HG03565 (cell line): ENCODE data around the gene SPSB2.

Source experiments
- ATAC-seq: cut with Tn5 transposase; IDR thresholded peaks from one replicate; pipeline ENCODE4 v1.9.1; 2021; ENCODE audit warnings: mild to moderate bottlenecking, moderate library complexity; ENCODE audit not compliant: unreplicated experiment

Gene SPSB2

DNA sequence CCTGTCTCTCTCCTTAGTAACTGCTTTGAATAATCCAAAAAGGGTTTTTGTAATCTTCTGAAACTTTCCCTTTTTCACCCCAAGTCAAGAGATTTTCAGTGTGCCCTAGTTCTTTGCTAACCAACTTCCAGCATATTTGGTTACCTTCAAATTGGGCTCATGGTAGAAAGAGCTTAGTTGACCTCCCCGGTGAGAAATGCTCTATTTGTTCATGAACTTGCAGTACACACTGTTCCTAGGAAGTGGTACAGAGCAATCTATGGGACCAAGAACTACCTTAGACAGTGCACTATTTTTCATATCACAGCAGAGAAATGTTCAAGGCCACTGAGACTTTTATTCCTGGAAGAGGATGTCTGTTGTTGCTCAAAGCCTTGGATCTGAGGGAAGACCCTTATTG lies 19.5 kb downstream of the SPSB2 start:
- ATAC-seq = no peak

DNA sequence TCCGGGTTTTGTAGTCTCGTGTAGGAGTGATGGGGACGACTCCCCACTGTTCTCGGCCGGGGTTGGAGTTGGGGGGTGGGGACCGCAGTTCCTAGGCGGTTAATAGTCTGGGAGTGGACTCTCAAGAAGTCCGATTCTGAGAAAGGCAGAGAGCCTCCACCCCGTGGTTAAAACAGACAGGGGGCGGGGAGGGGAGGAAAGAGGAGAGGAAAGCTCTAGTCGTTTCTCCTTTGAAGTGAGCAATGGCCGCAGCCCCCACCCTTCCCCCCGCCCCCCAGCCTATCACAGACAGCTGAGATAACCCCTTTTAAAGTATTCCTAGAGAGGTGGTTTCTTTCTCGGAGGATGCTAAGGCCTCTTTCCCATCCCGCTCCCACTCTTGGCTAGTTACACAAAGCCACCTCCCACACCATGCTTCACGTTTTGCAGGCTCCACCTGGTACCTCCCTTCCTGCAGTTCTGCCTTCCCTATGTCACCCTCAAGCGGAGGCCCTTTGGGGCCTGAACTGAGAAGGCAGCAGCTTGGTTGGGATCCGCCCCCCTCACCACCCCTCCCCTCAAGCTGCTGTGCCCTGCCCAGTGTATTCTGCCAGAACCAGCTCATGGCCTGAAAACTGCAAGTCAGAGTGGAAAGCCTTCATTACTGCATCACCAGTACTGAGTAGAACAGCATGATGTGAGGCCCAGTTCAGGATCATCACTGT lies 20.3 kb downstream of the SPSB2 start:
- no peak for ATAC-seq

DNA sequence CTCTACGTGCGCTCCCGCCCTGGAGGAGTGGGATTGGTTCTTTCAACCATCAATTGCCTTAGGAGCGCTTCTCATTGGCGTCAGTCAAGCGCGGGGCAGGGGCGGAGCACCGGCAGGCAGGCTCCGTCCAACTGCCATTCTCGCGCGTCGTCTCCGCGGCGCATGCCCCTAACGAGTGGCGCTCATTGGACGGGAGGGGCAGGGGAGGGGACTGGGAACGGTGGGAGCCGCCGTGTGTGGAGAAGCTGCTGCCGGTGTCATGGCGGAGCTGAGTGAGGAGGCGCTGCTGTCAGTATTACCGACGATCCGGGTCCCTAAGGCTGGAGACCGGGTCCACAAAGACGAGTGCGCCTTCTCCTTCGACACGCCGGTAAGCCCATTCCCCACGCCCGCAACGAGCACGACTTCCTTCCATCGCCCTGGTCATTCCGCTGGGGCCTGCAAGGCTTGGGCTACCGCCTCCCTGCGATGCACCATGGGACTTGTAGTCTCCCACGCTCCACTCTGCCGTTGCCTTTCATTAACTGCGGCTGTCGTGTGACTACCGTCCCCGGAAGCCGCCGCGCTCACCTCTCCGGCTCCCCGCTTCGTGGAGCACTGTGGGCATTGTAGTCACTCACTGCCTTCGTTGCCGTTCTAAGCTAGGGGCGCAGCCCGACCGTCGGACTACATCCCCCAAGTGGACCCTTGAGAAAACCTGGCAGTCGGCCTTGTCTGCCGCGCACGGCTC lies 21.0 kb downstream of the SPSB2 start, which contains the start of gene USP5:
Gene USP5, plus strand, starts transcription at position 230 of the 730 bp plus-strand sequence. Its CDS starts 30 bp downstream, at position 260.
- ATAC-seq = peak; percentile 73

DNA sequence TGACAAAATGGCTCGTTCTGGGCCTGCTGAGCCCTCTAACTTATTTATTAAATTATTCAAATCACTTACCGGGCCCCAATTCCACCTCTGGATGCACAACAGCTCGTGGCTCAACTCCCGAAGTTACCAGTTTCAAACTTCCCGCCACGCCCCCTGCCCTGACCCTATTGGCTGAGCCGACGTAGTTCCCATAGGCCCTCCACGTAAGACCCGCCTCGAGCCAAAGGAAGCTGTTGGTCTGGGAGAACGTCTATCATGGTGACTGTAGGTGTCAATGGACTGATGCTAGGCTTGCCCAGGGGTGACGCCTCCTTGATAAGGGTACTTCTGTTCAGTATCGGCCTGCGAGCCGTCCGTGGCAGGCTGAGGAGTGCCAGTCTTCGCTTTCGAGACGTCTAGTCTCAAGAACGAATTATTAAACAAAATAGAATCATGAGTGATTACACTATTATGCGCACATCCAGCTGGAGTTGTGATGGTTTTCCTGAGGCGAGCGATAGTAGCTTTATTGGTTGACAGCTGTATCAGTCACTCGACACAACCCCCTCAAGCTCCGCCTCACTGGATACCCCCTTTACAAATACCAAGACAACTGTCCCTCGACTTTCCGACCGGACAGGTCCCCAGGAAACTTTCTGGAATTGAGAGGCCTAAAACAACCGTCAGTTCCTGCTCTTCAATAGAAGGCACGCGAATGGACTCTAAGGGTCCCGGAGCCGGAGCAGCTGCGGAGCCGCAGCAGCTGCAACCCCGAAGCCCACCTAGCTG lies 21.8 kb downstream of the SPSB2 start, which contains the start of gene CDCA3:
Gene CDCA3, minus strand, starts transcription at position 134 of the 768 bp plus-strand sequence. CDS start 334 bp downstream, outside the sequence.
- ATAC-seq = peak; percentile 48

DNA sequence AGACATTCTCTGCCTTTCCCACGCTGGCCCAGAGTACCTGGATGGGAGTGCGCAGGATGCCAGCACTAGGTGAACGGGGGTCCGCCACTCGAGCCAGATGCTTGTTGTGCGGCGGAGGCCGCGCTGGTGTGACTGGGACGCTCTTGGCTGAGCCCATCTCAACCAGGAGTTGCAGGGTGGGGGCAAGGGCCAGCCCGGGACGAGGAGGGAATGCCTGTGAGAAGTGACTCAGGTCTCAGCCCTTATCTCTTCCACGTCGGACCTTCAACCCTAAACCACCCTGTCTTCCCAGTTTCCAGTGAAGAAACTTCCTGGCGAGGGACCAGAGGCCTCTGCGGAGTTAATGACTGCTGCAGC lies 22.3 kb downstream of the SPSB2 start:
- no peak for ATAC-seq

DNA sequence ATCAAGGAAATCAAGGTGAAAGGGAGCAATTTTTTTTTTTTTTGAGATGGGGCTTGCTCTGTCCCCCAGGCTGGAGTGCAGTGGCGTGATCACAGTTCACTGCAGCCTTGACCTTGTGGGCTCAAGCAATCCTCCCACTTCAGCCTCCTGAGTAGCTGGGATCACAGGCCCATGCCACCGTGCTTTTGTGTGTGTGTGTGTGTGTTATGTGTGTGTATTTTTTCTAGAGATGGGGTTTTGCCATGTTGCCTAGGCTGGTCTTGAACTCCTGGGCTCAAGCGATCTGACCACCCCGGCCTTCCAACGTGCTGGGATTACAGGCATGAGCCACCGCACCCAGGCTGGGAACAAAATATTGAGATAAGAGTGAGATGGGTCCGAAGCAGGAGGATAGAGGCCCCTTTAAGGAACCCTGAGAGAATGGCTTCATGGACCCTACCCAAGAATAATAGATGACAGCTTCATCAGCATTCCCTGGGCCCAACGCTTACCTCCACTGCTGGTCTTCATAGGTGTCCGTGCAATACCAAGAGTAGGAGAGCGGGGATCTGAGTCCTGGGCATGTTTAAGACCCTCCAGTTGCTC lies 23.0 kb downstream of the SPSB2 start:
- ATAC-seq = no peak

DNA sequence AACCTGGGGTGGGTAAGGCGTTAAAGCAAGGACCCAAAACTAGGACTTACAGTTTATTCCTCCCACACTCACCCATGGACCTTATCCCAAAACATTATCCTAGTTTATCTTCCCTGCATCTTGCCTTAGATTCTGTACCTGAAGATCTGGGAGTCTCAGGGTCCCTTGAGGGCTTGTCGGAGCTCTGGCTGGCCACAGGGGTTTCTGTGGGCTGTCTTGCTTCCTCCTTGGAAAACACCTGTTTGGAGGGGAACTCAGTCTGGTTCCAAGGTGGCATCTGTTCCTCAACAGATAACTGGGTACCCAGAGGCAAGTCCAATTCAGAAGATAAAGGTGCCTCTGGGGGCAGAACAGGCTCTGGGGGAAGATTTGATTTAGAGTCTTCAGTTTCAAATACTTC lies 23.7 kb downstream of the SPSB2 start:
- ATAC-seq = no peak

DNA sequence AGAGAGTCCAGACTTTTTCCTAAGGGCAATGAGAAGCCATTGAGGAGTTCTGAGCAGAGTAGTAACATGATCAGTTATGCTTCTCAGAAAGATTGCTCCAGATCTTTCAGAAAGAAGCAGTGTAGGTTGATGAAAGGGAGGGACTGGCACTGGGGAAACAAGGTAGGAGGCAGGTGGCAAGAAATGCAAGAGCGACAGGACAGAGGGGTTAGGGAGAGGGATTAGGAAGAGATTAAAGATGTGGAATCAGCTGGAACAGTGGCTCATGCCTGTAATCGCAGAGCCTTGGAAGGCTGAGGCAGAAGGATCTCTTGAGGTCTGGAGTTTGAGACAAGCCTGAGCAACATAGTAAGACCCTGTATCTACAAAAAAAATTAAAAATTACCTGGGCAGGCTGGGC lies 25.4 kb downstream of the SPSB2 start:
- no peak for ATAC-seq

DNA sequence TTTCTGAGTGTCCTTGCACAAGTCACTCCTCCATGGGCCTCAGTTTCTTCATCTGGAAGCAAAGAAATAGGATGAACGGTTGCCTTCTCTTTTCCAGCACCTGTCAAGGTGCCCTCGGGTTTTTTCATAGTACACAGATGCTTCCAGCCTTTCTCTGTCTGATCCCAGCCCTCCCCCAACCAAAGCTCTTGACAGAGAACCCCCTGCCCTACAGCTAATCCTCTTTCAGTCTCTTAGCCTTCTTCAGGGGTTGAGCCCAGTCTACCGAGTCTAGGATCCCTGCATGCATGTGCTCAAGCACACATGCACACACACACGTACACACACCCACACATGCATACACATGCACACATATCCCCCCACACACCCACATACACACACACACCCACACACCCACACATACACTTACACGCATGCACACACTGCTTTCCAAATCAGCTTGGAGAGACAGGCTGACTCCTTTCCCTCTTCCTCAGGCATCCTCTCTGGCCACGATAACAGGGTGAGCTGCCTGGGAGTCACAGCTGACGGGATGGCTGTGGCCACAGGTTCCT lies 26.7 kb downstream of the SPSB2 start:
- ATAC-seq = no peak

DNA sequence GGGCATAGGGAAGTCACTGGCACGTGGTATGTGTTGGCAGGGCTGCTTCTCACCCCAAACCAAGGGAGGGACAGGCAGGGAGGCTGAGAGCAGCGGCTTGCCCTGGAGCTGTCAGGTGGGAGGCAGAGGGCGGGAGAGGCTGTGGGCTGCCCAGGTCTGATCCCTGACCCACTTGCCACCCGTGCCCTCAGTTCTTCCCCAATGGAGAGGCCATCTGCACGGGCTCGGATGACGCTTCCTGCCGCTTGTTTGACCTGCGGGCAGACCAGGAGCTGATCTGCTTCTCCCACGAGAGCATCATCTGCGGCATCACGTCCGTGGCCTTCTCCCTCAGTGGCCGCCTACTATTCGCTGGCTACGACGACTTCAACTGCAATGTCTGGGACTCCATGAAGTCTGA lies 27.7 kb downstream of the SPSB2 start:
- ATAC-seq = no peak

DNA sequence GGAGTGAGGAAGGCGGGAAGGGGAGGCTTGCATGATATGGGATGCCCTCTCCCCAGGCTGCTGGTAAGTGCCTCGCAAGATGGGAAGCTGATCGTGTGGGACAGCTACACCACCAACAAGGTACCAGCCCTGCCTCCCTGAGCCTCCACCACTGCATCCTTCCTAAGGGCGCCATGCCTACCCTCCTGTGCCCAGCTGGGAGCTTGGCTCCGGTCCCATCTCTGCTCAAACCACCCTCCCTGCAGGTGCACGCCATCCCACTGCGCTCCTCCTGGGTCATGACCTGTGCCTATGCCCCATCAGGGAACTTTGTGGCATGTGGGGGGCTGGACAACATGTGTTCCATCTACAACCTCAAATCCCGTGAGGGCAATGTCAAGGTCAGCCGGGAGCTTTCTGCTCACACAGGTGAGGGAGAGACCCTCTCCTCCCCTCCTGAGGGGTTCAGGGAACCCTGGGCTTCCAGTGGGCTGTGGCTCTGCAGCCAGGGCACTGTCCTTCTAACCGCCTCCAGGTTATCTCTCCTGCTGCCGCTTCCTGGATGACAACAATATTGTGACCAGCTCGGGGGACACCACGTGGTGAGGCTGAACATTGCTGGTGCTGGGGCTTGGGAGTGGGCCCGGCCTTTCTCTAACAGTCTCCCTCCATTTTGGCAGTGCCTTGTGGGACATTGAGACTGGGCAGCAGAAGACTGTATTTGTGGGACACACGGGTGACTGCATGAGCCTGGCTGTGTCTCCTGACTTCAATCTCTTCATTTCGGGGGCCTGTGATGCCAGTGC lies 29.8 kb downstream of the SPSB2 start:
- no peak for ATAC-seq

DNA sequence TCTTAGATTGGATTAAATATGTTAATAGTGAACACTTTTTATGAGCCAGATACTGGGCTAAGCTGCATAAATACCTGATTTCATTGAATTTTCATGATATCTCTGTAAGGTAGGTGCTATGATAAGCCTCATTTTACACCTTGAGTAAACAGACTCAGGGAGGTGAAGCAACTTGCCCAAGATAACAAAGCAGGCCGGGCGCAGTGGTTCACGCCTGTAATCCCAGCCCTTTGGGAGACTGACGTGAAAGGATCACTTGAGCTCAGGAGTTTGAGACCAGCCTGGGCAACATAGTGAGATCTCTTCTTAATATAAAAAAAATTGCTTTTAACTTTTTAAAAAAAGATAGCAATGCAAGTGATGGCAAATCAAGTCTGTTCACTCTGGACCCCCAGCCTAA lies 31.0 kb downstream of the SPSB2 start:
- ATAC-seq = no peak

DNA sequence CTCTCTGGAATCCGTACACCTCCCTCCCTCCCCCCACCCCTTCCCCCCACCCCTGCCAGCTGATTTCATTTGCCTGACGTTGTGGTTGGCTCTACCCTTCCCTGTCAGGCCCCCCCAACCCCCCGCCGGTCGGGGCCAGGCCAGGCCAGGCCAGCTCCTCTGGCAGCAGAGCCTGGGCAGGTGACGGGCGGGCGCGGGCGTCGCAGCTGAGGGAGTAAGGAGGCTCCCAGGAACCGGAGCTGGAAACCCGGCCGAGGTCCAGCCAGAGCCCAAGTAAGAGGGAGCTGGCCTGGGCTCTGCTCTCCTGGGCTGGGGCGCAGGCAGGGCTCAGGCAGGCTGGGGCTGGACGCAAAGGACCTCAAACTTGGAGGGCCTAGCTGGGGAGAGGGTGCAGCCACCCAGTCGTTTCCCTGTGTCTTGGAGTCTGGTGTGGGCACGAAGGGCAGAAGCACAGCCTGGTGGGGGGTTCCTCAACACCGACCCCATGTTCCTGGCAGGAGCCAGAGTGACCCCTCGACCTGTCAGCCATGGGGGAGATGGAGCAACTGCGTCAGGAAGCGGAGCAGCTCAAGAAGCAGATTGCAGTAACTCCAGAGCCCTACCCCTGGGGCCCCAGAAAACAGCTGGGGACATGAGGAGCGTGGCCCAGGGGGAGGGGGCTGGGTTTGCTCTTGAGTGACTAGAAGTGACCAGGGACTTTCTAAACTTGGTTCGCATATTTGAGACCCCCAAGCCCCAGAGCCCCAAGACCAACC lies 32.2 kb downstream of the SPSB2 start, which contains the start of gene GNB3:
Gene GNB3, plus strand, starts transcription at position 165 of the 755 bp plus-strand sequence. Its CDS starts 363 bp downstream, at position 528.
- ATAC-seq = no peak

DNA sequence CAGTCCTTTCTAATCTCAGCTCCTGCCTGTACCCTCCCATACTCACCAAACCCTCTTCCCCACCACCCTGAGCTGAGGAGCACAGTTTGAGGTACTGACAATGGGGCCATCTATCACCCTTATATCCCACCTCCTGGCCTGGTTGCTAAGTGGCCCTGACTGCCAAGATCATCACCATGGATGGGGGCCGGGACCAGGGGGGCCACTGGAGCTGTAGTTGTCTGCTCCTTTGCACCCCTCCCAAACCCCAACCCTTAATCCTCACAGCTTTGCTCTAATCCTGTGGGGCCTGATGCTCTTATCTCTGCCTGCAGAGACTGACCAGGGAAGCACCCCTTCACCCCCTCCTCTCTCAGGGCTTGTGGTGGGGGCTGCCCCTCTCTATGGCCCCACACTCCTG lies 32.8 kb downstream of the SPSB2 start:
- no peak for ATAC-seq

DNA sequence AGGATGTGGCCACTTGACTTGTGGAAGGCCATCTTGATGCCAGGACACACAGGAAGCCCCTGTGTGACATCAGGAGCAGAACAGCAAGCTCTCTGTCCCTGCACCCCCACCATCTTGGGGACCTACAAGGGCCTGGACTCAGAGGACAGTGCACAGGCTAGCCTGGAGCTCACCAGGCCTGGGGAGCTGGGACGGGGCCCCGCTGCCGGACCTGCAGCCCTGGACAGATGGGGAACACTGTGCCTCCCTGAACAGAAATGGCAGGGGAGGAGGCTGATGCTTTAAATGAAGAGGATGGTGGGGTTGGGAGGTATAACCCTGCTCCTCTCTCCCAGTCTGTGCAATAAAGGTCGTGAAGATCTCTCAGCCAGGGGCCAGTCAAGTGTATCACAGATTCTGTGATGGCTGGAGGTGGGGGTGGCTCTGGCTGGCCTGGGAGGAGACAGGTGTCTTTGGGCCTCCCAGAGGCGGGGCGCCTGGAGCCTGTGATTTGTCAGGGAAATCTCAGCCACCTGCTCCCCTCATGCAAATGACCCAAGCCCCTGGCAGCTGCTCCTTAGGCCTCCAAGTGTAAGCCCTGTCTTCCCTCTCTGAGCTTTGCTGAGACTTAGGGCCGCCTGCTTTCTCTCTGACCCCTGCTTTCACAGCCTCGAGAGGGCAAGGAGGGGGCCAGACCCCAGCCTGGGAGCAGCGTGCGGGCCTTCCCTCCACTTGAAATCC lies 33.5 kb downstream of the SPSB2 start:
- no peak for ATAC-seq

DNA sequence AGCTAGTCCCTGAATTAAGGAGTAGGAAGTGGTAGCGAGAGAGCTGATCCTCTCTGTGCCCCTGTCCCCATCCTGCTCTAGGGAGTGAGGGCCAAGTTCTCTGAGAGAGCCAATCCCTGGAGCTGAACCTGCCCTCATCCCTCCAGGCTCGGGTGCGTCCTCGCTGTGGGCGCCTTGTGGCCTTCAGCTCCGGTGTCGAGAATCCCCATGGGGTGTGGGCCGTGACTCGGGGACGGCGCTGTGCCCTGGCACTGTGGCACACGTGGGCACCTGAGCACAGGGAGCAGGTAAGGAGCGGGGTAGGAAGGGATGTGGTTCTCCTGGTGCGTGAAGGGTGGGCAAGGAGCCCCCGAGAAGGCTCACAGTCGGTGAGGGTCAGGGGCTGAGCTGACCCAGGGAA lies 34.2 kb downstream of the SPSB2 start:
- no peak for ATAC-seq

DNA sequence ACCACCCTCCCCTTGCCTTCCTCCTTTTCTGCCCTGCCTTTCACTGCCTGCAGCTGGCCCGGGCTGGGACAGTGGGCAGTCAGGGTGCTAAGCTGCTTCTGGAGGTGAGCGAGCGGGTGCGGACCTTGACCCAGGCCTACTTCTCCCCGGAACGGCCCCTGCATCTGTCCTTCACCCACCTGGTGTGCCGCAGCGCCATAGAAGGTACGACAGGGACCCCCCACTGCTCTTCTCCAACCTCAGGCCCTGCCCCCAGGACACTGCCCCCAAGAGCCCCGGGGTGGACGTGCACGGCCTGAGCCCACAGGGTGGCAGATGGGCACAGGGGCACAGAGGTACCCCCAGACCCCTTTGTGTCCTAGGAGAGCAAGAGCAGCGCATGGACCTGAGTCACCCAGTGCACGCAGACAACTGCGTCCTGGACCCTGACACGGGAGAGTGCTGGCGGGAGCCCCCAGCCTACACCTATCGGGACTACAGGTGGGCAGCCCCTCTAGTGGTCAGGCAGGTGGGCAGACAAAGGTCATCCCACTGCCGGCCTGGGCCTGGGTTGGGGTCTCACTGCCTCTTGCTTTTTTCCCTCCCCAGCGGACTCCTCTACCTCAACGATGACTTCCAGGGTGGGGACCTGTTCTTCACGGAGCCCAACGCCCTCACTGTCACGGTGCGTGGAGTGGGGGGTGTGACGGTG lies 35.6 kb downstream of the SPSB2 start:
- no peak for ATAC-seq

DNA sequence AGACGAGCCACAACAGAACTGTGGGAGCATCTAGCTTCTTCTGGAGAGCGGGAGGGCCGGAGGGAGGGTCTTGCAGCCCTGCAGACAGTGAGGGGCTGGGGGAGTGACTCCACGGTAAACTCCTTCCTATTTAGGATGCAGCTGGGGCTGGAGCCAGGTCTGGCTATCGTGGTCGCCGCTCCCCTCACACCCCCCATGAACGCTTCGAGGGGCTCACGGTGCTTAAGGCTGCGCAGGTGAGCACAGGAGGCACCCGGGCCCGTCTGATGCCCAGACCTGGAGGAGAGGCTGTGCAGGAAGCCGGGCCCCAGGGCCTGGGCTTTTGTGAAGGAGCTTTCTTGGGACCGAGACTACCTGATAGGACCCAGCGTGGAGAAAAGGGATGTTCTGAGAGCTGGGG lies 36.3 kb downstream of the SPSB2 start:
- ATAC-seq = no peak
